Anterior cingulate cortex (tissue), 58 donors: ENCODE results near the gene GGN.
"Not testable (repeated sequence)": the region's sequence is repeated elsewhere in the genome, so short reads cannot be mapped to it uniquely, and the experiment has no call there.

ENCODE experiments used
- DNase-seq, 58 donors: peaks; one replicate each; lab custom pipeline; 2025; lab: John Stamatoyannopoulos, UW

Gene GGN

GRCh38 chr19:38387550-38388348 lies at the start of gene GGN:
GGN (minus strand) TSS chr19:38388034; CDS start chr19:38387261, 773 bp downstream.
- peak in 57 of 58 donors; percentile 47 to 94 (median 75) for DNase-seq

- no peak for DNase-seq
Measured at GRCh38 chr19:38437295-38437694, 49.5 kb upstream of the GGN start.

GRCh38 chr19:38434549-38435051 lies 46.8 kb upstream of the GGN start:
- peak in 27 of 58 donors; percentile 1 to 48 (median 12) for DNase-seq

- peak in 47 of 58 donors; percentile 0 to 65 (median 27) for DNase-seq
Measured at GRCh38 chr19:38433268-38433733, 45.5 kb upstream of the GGN start, which contains the start of gene RYR1. RYR1 (plus strand) TSS chr19:38433691; CDS start chr19:38433830, 139 bp downstream.

- no peak for DNase-seq
Measured at GRCh38 chr19:38430931-38431330, 43.1 kb upstream of the GGN start.

GRCh38 chr19:38429811-38430156 lies 42.0 kb upstream of the GGN start:
- no peak for DNase-seq

- no peak for DNase-seq
Measured at GRCh38 chr19:38429055-38429810, 41.4 kb upstream of the GGN start.

GRCh38 chr19:38427035-38427677 lies 39.3 kb upstream of the GGN start:
- not testable (repeated sequence) for DNase-seq

- DNase-seq: peak in 11 of 58 donors; percentile 1 to 39 (median 8)
Measured at GRCh38 chr19:38425810-38426466, 38.1 kb upstream of the GGN start, which contains the start of gene RASGRP4. RASGRP4 (minus strand) TSS chr19:38426219; CDS start chr19:38426091, 128 bp downstream.

GRCh38 chr19:38425222-38425809 lies 37.5 kb upstream of the GGN start:
- no peak for DNase-seq

- no peak for DNase-seq
Measured at GRCh38 chr19:38424272-38424671, 36.4 kb upstream of the GGN start.

- DNase-seq: no peak
Measured at GRCh38 chr19:38422438-38422837, 34.6 kb upstream of the GGN start.

- DNase-seq: no peak
Measured at GRCh38 chr19:38421856-38422255, 34.0 kb upstream of the GGN start.

GRCh38 chr19:38420935-38421334 lies 33.1 kb upstream of the GGN start:
- no peak for DNase-seq

GRCh38 chr19:38417544-38418506 lies 30.0 kb upstream of the GGN start:
- peak in 6 of 58 donors; percentile 4 to 64 (median 10) for DNase-seq

- no peak for DNase-seq
Measured at GRCh38 chr19:38417146-38417543, 29.3 kb upstream of the GGN start.

GRCh38 chr19:38413416-38413815 lies 25.6 kb upstream of the GGN start:
- DNase-seq: no peak

GRCh38 chr19:38412961-38413360 lies 25.1 kb upstream of the GGN start:
- no peak for DNase-seq
